Muscle of leg (tissue), 11 donors: ENCODE results near the gene WNT7B. TPM values are rescaled to one million over a fixed set of nuclear protein-coding genes. Genes with fewer than 3 reads are reported as not detected.

ENCODE experiments used
- DNase-seq: peaks from one replicate; pipeline ENCODE4 v3.0.0; 2013
- H3K27ac ChIP-seq: one replicate; pipeline ENCODE4 v1.5.1; 2013; ENCODE audit warnings: mild to moderate bottlenecking, low read length, control low read depth
- H3K27me3 ChIP-seq: one replicate; pipeline ENCODE4 v1.6.1; 2013; ENCODE audit warnings: low read length; ENCODE audit not compliant: control insufficient read depth, insufficient read depth
- H3K36me3 ChIP-seq: one replicate; pipeline ENCODE4 v1.6.1; 2013; ENCODE audit warnings: low read length; ENCODE audit not compliant: control insufficient read depth, insufficient read depth
- H3K4me1 ChIP-seq: one replicate; pipeline ENCODE4 v1.6.1; 2013; ENCODE audit warnings: low read length; ENCODE audit not compliant: control insufficient read depth, insufficient read depth
- H3K4me3 ChIP-seq: one replicate; pipeline ENCODE4 v1.5.1; 2013; ENCODE audit warnings: low read length, control low read depth
- H3K9me3 ChIP-seq: replicated peaks from 2 replicates; pipeline ENCODE4 v1.6.1; 2013; ENCODE audit warnings: low read depth, low read length; ENCODE audit not compliant: control insufficient read depth
- WGBS: methylation state at CpG from one replicate; pipeline ENCODE4 v1.1.5; 2013; ENCODE audit warnings: missing lambda C conversion rate; ENCODE audit not compliant: insufficient coverage; 5-methylcytosine and 5-hydroxymethylcytosine counted together
- polyA plus RNA-seq, 8 donors: library from polyadenylated mRNA; unstranded; fragments of 120-200 nt; gene quantifications; one replicate each; pipeline versions ENCODE4 v1.2.1 to v1.2.3, GENCODE V29; 2013; ENCODE audit warnings: inconsistent platforms in 1 of 8, low replicate concordance in 1 of 8; ENCODE audit not compliant: insufficient read length in 8 of 8, insufficient read depth in 1 of 8
- total RNA-seq: library from RNA; stranded (reverse); fragments of 120-200 nt; gene quantifications from one replicate; pipeline ENCODE4 v1.2.4, GENCODE V29; 2013

Gene WNT7B
- total and polyA plus RNA-seq, 9 donors = 0.04 to 3.4 (median 0.08) TPM; not detected in 2

- Histone ChIP-seq H3K36me3 (no peaks in the 10 kb centered on the region), H3K27me3 (peaks cover 21% of the 10 kb centered on the region), H3K9me3 (no peaks in the 10 kb centered on the region), H3K27ac (no peak overlapping the region), H3K4me1 (peaks cover 36% of the 10 kb centered on the region), H3K4me3 (no peak overlapping the region)
- no peak for DNase-seq
- WGBS = 61% methylated on average over 12 of the region's 15 CpGs
Measured at GRCh38 chr22:45952151-45952550, 24.8 kb downstream of the WNT7B start.

GRCh38 chr22:45949891-45950290 lies 27.1 kb downstream of the WNT7B start:
- DNase-seq = no peak
- WGBS = 85% methylated on average over 12 of the region's 23 CpGs
- Histone ChIP-seq H3K27me3 (peaks cover 18% of the 10 kb centered on the region), H3K4me3 (no peak overlapping the region), H3K4me1 (peaks cover 38% of the 10 kb centered on the region), H3K27ac (no peak overlapping the region), H3K9me3 (no peaks in the 10 kb centered on the region), H3K36me3 (no peaks in the 10 kb centered on the region)

- no peaks in the 10 kb centered on the region for H3K9me3 ChIP-seq
- H3K4me1 ChIP-seq = peaks cover 38% of the 10 kb centered on the region
- H3K36me3 ChIP-seq = no peaks in the 10 kb centered on the region
- H3K27ac ChIP-seq = no peak overlapping the region
- DNase-seq = no peak
- WGBS = 65% methylated on average over 11 of the region's 22 CpGs
- peaks cover 18% of the 10 kb centered on the region for H3K27me3 ChIP-seq
- H3K4me3 ChIP-seq = no peak overlapping the region
Measured at GRCh38 chr22:45949258-45949870, 27.6 kb downstream of the WNT7B start.

- Histone ChIP-seq H3K27me3 (peaks cover 16% of the 10 kb centered on the region), H3K36me3 (no peaks in the 10 kb centered on the region), H3K9me3 (no peaks in the 10 kb centered on the region), H3K27ac (no peak overlapping the region), H3K4me3 (no peak overlapping the region), H3K4me1 (peaks cover 36% of the 10 kb centered on the region)
- 54% methylated on average over 16 of the region's 21 CpGs for WGBS
- no peak for DNase-seq
Measured at GRCh38 chr22:45948081-45948648, 28.8 kb downstream of the WNT7B start.

GRCh38 chr22:45946805-45947600 lies 30.0 kb downstream of the WNT7B start:
- Histone ChIP-seq H3K36me3 (no peaks in the 10 kb centered on the region), H3K9me3 (no peaks in the 10 kb centered on the region), H3K4me3 (no peak overlapping the region), H3K4me1 (peaks cover 30% of the 10 kb centered on the region), H3K27me3 (peaks cover 9% of the 10 kb centered on the region), H3K27ac (no peak overlapping the region)
- DNase-seq = no peak
- WGBS = 68% methylated on average over 13 of the region's 17 CpGs

GRCh38 chr22:45945621-45946106 lies 31.3 kb downstream of the WNT7B start:
- H3K36me3 ChIP-seq = no peaks in the 10 kb centered on the region
- WGBS = 55% methylated on average over 9 of the region's 18 CpGs
- H3K27me3 ChIP-seq = peaks cover 7% of the 10 kb centered on the region
- H3K4me3 ChIP-seq = no peak overlapping the region
- no peak overlapping the region for H3K27ac ChIP-seq
- no peaks in the 10 kb centered on the region for H3K9me3 ChIP-seq
- no peak for DNase-seq
- peaks cover 30% of the 10 kb centered on the region for H3K4me1 ChIP-seq

- Histone ChIP-seq H3K36me3 (no peaks in the 10 kb centered on the region), H3K9me3 (no peaks in the 10 kb centered on the region), H3K27me3 (peaks cover 5% of the 10 kb centered on the region), H3K4me3 (no peak overlapping the region), H3K4me1 (peaks cover 10% of the 10 kb centered on the region), H3K27ac (no peak overlapping the region)
- no peak for DNase-seq
- 73% methylated on average over 24 of the region's 32 CpGs for WGBS
Measured at GRCh38 chr22:45942787-45943493, 34.0 kb downstream of the WNT7B start.

- WGBS = 78% methylated on average over 7 of the region's 9 CpGs
- peaks cover 5% of the 10 kb centered on the region for H3K4me1 ChIP-seq
Measured at GRCh38 chr22:45942344-45942743, 34.6 kb downstream of the WNT7B start.

GRCh38 chr22:45938913-45939312 lies 38.0 kb downstream of the WNT7B start:
- no peak overlapping the region for H3K4me3 ChIP-seq
- no peak overlapping the region for H3K27ac ChIP-seq
- no peaks in the 10 kb centered on the region for H3K36me3 ChIP-seq
- WGBS = 100% methylated on average over 1 of the region's 3 CpGs
- no peaks in the 10 kb centered on the region for H3K9me3 ChIP-seq
- peaks cover 26% of the 10 kb centered on the region for H3K27me3 ChIP-seq
- peaks cover 4% of the 10 kb centered on the region for H3K4me1 ChIP-seq
- no peak for DNase-seq

More at GRCh38 chr22:45942344-45942743, 34.6 kb downstream of the WNT7B start:
- no peak overlapping the region for H3K4me3 ChIP-seq
- H3K27ac ChIP-seq = no peak overlapping the region
- DNase-seq = no peak
- H3K9me3 ChIP-seq = no peaks in the 10 kb centered on the region
- peaks cover 6% of the 10 kb centered on the region for H3K27me3 ChIP-seq
- H3K36me3 ChIP-seq = no peaks in the 10 kb centered on the region

GRCh38 chr22:45937960-45938359 lies 39.0 kb downstream of the WNT7B start:
- Histone ChIP-seq H3K27ac (no peak overlapping the region), H3K27me3 (peaks cover 35% of the 10 kb centered on the region), H3K9me3 (no peaks in the 10 kb centered on the region), H3K4me3 (no peak overlapping the region), H3K36me3 (no peaks in the 10 kb centered on the region), H3K4me1 (peaks cover 4% of the 10 kb centered on the region)
- 83% methylated on average over 1 of the region's 8 CpGs for WGBS
- DNase-seq = no peak
